GM12878 (cell line): ENCODE results near the gene HHAT.

ENCODE experiments used
- CEBPB ChIP-seq, 2 experiments: fragments of 150-350 bp in 1 of 2; IDR thresholded peaks; 2 replicates each; pipeline ENCODE4 v1.6.1; 2012 to 2014; ENCODE audit warnings: low read depth in 2 of 2, low read length in 2 of 2, borderline replicate concordance in 1 of 2, inconsistent platforms in 1 of 2
- SREBF2 ChIP-seq: IDR thresholded peaks from 2 replicates; pipeline ENCODE4 v1.6.1; 2012; ENCODE audit warnings: mild to moderate bottlenecking, low read length
- SRF ChIP-seq, 2 experiments: IDR thresholded peaks; 2 replicates each; pipeline ENCODE4 v1.6.1; 2011; ENCODE audit warnings: low read depth in 2 of 2, low read length in 2 of 2, mild to moderate bottlenecking in 1 of 2, moderate library complexity in 1 of 2
- ZNF274 ChIP-seq: IDR thresholded peaks from one replicate; pipeline ENCODE4 v1.8.0; 2011; ENCODE audit not compliant: insufficient read length, insufficient read depth

GRCh38 chr1:210689826-210690225 is 361.1 kb downstream of the HHAT start:
- TF ChIP-seq ZNF274 (no peak), SRF (IDR thresholded peaks at IDR 0.05; ENCODE audit: low read depth in 2 of 2, low read length in 2 of 2) (no peak), CEBPB (IDR thresholded peaks at IDR 0.05; ENCODE audit: borderline replicate concordance in 1 of 2, low read depth in 2 of 2, low read length in 2 of 2) (no peak), SREBF2 (no peak)
